A673 (cell line): ENCODE results near the gene ATOSB.

Source experiments
- CTCF ChIP-seq: fragments of 300-800, 200-600 bp; sonication (generic); conservative IDR thresholded peaks from 2 replicates; pipeline ENCODE4 v1.5.1; 2017; ENCODE audit warnings: low read depth, mild to moderate bottlenecking, antibody characterized with exemption, low read length, moderate library complexity, mixed read lengths
- EZH2 ChIP-seq: fragments of 200-600 bp; sonication (generic); IDR thresholded peaks from 2 replicates; pipeline ENCODE4 v1.6.1; 2017; ENCODE audit warnings: borderline replicate concordance, low read depth, mild to moderate bottlenecking, mixed read lengths, antibody characterized with exemption, low read length; ENCODE audit not compliant: poor library complexity, severe bottlenecking

DNA sequence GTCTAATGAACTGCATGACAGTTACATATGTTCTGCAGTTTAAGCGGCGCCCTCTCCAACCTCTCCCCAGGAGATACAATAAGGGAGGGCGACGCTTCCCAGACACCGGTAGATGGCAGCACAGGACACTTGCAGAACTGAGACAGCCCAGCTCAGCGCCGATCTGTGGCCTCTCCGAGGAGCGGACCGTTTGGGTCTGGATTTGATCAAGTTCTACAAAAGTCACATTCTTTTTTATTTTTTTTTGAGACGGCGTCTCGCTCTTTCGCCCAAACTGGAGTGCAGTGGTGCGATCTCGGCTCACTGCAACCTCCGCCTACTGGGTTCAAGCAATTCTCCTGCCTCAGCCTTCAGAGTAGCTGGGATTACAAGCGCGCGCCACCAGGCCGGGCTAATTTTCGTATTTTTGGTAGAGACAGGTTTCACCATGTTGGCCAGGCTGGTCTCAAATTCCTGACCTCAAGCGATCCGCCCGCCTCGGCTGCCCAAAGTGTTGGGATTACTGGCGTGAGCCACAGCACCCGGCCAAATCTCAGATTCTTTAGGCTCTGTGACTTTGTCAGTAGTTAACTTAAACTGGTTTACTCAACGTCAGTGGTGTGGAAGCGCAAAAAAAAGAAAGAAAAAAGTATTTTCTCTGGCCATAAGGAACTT lies 1.4 kb upstream of the ATOSB start:
- TF ChIP-seq CTCF (peak; percentile 91), EZH2 (no peak)
